KBM-7 (cell line): ENCODE results near the gene ESPNL.
"Not testable (repeated sequence)": the region's sequence is repeated elsewhere in the genome, so short reads cannot be mapped to it uniquely, and the experiment has no call there.

Source experiments
- DNase-seq: peaks from one replicate; pipeline ENCODE4 v3.0.0-alpha.2; 2015
- in situ Hi-C: fragments of 300-500 bp; cut with MboI; formaldehyde crosslinking; loops from 2 replicates; pipeline ENCODE4 v1.14.3; 2020; ENCODE audit warnings: low sequenced_read_pairs, low pct_unique_long_range_greater_than_20kb, mixed read lengths

ESPNL gene

GRCh38 chr2:238163481-238164198 lies 63.5 kb downstream of the ESPNL start:
- in situ Hi-C loops: no loop called here
- no peak for DNase-seq

- no peak for DNase-seq
- in situ Hi-C loops: no loop called here
Observed at GRCh38 chr2:238164906-238165287, 64.8 kb downstream of the ESPNL start.

GRCh38 chr2:238165288-238165921 lies 65.3 kb downstream of the ESPNL start:
- DNase-seq: no peak
- in situ Hi-C loops: no loop called here

GRCh38 chr2:238166391-238167343 lies 66.5 kb downstream of the ESPNL start:
- in situ Hi-C loops: no loop called here

GRCh38 chr2:238167344-238167715 lies 67.2 kb downstream of the ESPNL start:
- in situ Hi-C loops: no loop called here
- DNase-seq: no peak

More at GRCh38 chr2:238166391-238167343, 66.5 kb downstream of the ESPNL start:
- DNase-seq: no peak

- in situ Hi-C loops: no loop called here
- DNase-seq: no peak
Observed at GRCh38 chr2:238167761-238168160, 67.6 kb downstream of the ESPNL start.

GRCh38 chr2:238168196-238169047 lies 68.3 kb downstream of the ESPNL start:
- in situ Hi-C loops: no loop called here
- DNase-seq: no peak

GRCh38 chr2:238169048-238169707 lies 69.0 kb downstream of the ESPNL start:
- no peak for DNase-seq
- in situ Hi-C loops: no loop called here

GRCh38 chr2:238169708-238170251 lies 69.6 kb downstream of the ESPNL start:
- DNase-seq: no peak
- in situ Hi-C loops: no loop called here

- in situ Hi-C loops: no loop called here
- DNase-seq: no peak
Observed at GRCh38 chr2:238170386-238171071, 70.4 kb downstream of the ESPNL start.

GRCh38 chr2:238171072-238171431 lies 70.9 kb downstream of the ESPNL start:
- DNase-seq, in situ Hi-C loops: not testable (repeated sequence)

GRCh38 chr2:238171575-238172187 lies 71.5 kb downstream of the ESPNL start:
- in situ Hi-C loops: no loop called here
- DNase-seq: no peak

- DNase-seq: no peak
- in situ Hi-C loops: no loop called here
Observed at GRCh38 chr2:238172439-238172838, 72.3 kb downstream of the ESPNL start.

- no peak for DNase-seq
- in situ Hi-C loops: no loop called here
Observed at GRCh38 chr2:238173692-238174091, 73.6 kb downstream of the ESPNL start.

GRCh38 chr2:238174291-238174690 lies 74.2 kb downstream of the ESPNL start:
- DNase-seq: no peak
- in situ Hi-C loops: no loop called here

- in situ Hi-C loops: no loop called here
- no peak for DNase-seq
Observed at GRCh38 chr2:238174701-238175100, 74.6 kb downstream of the ESPNL start.

- no peak for DNase-seq
- in situ Hi-C loops: no loop called here
Observed at GRCh38 chr2:238176613-238177012, 76.5 kb downstream of the ESPNL start.
